ENCODE measurements around the gene ANKRD29. TPM values are rescaled to one million over a fixed set of nuclear protein-coding genes. Genes with fewer than 3 reads are reported as not detected.

The ANKRD29 gene
- total and polyA plus RNA-seq, 3 donors from 2014 or later: 9.1 to 23.5 (median 17.5) TPM

GRCh38 chr18:23568281-23569138, 94.2 kb downstream of the ANKRD29 start:
- intact Hi-C loops (cut with DNase I; ENCODE audit: low total_unique reads): no loop called here
- no peak for DNase-seq
- H3K9me3 ChIP-seq: no peaks in the 10 kb centered on the region
- no peaks in the 10 kb centered on the region for H3K36me3 ChIP-seq (ENCODE audit: low read depth, missing control alignments)
- no peaks in the 10 kb centered on the region for H3K27me3 ChIP-seq
- peaks cover 3% of the 10 kb centered on the region for H3K4me1 ChIP-seq
- no peak for TF ChIP-seq POLR2A (IDR thresholded peaks at IDR 0.05)
- no peak for TF ChIP-seq CTCF (IDR thresholded peaks at IDR 0.05)
- no peak overlapping the region for H3K27ac ChIP-seq
- no peak overlapping the region for H3K4me3 ChIP-seq
- 70 to 73% methylated on average over 7 of the region's 7 CpGs for WGBS, 2 donors

GRCh38 chr18:23567671-23568070, 95.0 kb downstream of the ANKRD29 start:
- Histone ChIP-seq H3K27me3 (no peaks in the 10 kb centered on the region), H3K4me3 (no peak overlapping the region), H3K4me1 (peaks cover 3% of the 10 kb centered on the region), H3K36me3 (ENCODE audit: low read depth, missing control alignments) (no peaks in the 10 kb centered on the region), H3K27ac (no peak overlapping the region), H3K9me3 (no peaks in the 10 kb centered on the region)
- no peak for DNase-seq
- TF ChIP-seq CTCF (IDR thresholded peaks at IDR 0.05): no peak
- no peak for TF ChIP-seq POLR2A (IDR thresholded peaks at IDR 0.05)
- WGBS, 2 donors: 97% methylated on average over 3 of the region's 3 CpGs
- intact Hi-C loops (cut with DNase I; ENCODE audit: low total_unique reads): no loop called here

GRCh38 chr18:23565916-23566547, 96.7 kb downstream of the ANKRD29 start:
- Histone ChIP-seq H3K9me3 (no peaks in the 10 kb centered on the region), H3K27ac (no peak overlapping the region), H3K4me1 (no peaks in the 10 kb centered on the region), H3K27me3 (no peaks in the 10 kb centered on the region), H3K36me3 (ENCODE audit: low read depth, missing control alignments) (no peaks in the 10 kb centered on the region), H3K4me3 (no peak overlapping the region)
- 78 to 82% methylated on average over 3 of the region's 3 CpGs for WGBS, 2 donors
- intact Hi-C loops (cut with DNase I; ENCODE audit: low total_unique reads): no loop called here
- TF ChIP-seq CTCF (IDR thresholded peaks at IDR 0.05) (no peak), POLR2A (IDR thresholded peaks at IDR 0.05) (no peak)
- DNase-seq: no peak

- Histone ChIP-seq H3K36me3 (ENCODE audit: low read depth, missing control alignments) (no peaks in the 10 kb centered on the region), H3K27ac (no peak overlapping the region), H3K4me1 (no peaks in the 10 kb centered on the region), H3K27me3 (no peaks in the 10 kb centered on the region), H3K4me3 (no peak overlapping the region), H3K9me3 (no peaks in the 10 kb centered on the region)
- no peak for TF ChIP-seq POLR2A (IDR thresholded peaks at IDR 0.05)
- no peak for TF ChIP-seq CTCF (IDR thresholded peaks at IDR 0.05)
- 100% methylated on average over 2 of the region's 2 CpGs for WGBS, 2 donors
- no peak for DNase-seq
- intact Hi-C loops (cut with DNase I; ENCODE audit: low total_unique reads): no loop called here
Measured at GRCh38 chr18:23563377-23564043, 99.2 kb downstream of the ANKRD29 start.

All from testis (tissue), 3 donors.